HL-60 (cell line): ENCODE measurements around the gene KANK4.

Source experiments
- GABPA ChIP-seq: IDR thresholded peaks from 2 replicates; pipeline ENCODE4 v1.6.1; 2012; ENCODE audit warnings: low read depth
- POLR2AphosphoS5 ChIP-seq: IDR thresholded peaks from 2 replicates; pipeline ENCODE4 v1.6.1; 2012; ENCODE audit warnings: low read depth
- SPI1 ChIP-seq: IDR thresholded peaks from 2 replicates; pipeline ENCODE4 v1.6.1; 2012; ENCODE audit warnings: low read depth, mild to moderate bottlenecking, borderline replicate concordance
- TF ChIP-seq, protein P1 (sequence below): IDR thresholded peaks from one replicate; pipeline ENCODE4 v1.5.1; 2011; ENCODE audit warnings: low read length, control low read depth, inconsistent platforms; ENCODE audit not compliant: insufficient read depth

DNA sequence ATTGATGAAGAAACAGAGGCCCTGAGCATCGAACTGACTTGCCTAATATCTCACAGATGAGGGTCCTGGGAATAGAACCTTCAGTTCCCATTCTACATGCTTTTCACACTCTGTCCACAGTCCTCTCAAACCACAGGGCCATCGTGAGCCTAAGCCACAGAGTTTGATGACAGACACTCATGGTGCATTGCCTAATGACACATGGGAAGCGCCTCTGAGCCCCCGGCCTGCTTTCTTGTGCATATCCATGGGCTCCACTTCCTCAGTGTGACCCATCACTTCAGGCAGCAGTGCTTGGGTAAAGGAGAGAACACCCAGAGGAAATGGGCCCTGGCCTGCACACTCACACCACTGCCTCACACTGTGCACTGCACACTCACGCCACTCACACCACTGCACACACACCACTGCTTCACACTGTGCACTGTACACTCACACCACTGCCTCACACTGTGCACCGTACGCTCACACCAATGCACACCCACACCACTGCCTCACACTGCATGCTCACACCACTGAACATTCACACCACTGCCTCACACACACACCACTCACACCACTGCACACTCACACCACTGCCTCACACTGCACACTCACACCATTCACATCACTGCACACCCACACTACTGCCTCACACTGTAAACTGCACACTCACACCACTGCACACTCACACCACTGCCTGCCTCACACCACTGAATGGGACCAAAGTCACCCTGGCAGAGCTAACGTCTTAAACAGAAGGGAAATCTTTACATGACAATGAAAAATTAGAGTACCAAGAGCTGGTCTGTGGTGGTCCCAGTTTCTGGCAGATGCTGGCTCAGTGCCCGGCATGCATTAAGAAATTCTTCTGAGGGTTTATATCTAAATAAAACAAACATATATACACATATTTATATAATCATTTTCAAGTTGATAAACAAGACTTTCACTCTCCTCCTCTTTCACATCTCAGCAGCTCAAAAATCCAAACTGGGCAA, 53.0 kb downstream of the KANK4 start:
- TF ChIP-seq, protein P1, sequence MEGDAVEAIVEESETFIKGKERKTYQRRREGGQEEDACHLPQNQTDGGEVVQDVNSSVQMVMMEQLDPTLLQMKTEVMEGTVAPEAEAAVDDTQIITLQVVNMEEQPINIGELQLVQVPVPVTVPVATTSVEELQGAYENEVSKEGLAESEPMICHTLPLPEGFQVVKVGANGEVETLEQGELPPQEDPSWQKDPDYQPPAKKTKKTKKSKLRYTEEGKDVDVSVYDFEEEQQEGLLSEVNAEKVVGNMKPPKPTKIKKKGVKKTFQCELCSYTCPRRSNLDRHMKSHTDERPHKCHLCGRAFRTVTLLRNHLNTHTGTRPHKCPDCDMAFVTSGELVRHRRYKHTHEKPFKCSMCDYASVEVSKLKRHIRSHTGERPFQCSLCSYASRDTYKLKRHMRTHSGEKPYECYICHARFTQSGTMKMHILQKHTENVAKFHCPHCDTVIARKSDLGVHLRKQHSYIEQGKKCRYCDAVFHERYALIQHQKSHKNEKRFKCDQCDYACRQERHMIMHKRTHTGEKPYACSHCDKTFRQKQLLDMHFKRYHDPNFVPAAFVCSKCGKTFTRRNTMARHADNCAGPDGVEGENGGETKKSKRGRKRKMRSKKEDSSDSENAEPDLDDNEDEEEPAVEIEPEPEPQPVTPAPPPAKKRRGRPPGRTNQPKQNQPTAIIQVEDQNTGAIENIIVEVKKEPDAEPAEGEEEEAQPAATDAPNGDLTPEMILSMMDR, result no peak
- TF ChIP-seq GABPA (no peak), POLR2AphosphoS5 (no peak), SPI1 (no peak)
